Stimulated activated CD8-positive, alpha-beta memory T cell treated with anti-CD3 and anti-CD28 coated beads, Interleukin-7, amount 100 ng/mL, for 48 hours (primary cell): ENCODE measurements around the gene SYCP2.

Experiments
- DNase-seq, 2 donors: peaks; one replicate each; pipeline ENCODE4 v3.0.0-alpha.2; 2020; ENCODE audit warnings: low read depth in 1 of 2; ENCODE audit errors: extremely low read depth in 1 of 2

The SYCP2 gene

DNA sequence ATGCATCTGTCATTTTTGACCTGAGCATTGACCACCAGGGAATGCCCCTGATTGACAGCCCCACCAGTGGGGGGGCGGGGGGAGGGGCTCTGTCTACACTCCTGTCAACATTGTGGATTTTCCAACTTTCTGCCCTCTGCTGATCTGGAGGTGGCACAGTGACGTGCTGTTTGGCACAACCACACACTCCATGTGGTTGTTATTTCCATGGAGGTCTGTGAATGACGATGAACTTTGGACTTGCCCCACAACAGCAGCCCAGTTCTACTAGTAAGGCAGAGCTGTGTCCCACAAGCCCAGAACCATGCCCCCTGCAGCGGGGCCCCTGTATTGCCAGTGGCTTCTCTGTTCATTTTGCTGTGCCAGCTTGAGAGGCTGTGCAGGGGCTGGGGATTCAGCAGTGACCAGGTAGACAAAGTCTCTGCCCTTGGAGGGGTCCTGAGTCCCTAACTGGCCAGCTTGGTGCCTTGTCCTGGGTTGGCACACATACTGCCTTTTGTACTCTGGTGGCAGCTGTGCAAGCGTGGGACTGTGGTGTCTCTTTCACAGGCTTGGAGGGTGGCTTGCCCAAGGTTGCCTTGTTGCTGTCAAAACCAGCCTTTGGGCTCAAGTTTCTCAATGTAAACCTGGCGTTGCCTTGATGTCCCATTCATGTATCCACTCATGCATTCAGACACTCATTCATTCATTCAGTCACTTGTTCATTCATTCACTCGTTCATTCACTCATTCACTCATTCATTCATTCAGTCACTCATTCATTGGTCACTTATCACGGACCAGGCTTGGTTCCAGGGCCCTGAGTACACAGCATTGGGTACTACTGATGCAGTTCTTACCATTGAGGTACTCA lies 108.5 kb downstream of the SYCP2 start:
- no peak for DNase-seq

DNA sequence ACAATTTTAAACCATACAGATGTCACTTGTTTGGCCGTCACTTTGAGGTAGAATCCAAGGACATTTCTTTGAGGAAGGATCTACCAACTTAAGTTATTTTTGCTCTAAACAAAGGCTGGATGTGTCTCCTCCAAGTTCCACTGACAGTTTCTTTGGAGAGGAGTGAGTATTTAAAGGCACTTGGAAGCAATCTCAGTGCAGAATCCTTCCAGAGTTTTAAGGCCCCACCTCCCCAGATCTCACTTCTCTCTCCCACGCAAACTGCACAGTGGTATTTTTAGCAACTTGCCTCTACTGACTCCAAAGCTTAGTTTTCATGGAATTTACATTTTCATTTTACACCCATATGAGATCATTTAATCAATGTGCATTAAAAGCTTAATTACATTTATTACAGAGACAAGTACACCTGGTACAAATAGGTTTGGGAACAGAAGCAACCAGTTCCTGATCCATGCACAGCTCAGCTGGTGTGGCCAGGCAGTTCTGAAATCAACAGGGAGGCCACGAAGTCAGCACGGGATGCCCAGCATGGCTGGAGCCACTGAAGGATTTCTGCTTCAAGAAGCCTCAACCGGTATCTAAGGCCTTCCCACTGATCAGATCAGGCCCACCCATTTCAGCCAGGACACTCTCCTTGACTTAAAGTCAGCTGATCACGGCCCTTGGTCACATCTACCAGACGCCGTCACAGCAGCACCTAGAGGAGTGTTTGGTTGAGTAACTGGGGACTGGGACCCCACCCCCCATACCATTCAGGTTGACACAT lies 109.8 kb downstream of the SYCP2 start:
- no peak for DNase-seq

DNA sequence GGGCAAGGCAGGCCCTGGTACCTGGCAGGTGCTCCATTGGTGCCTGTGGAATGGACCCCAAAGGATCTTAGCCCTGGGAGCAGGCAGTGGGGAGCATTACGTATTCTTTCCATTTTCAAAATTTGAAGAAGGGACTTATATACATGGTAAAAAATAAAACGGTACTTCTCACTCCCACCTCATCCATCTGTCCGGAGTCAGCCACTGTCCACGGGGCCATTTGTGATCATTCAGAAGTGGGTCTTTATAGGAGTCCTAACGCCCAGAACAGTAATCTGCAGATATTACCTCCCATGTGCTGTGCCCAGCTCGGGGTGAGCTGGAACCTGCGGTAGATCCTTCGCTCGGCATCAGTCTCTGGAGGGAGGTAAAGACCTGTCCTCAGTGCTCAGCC lies 110.4 kb downstream of the SYCP2 start:
- DNase-seq = no peak

DNA sequence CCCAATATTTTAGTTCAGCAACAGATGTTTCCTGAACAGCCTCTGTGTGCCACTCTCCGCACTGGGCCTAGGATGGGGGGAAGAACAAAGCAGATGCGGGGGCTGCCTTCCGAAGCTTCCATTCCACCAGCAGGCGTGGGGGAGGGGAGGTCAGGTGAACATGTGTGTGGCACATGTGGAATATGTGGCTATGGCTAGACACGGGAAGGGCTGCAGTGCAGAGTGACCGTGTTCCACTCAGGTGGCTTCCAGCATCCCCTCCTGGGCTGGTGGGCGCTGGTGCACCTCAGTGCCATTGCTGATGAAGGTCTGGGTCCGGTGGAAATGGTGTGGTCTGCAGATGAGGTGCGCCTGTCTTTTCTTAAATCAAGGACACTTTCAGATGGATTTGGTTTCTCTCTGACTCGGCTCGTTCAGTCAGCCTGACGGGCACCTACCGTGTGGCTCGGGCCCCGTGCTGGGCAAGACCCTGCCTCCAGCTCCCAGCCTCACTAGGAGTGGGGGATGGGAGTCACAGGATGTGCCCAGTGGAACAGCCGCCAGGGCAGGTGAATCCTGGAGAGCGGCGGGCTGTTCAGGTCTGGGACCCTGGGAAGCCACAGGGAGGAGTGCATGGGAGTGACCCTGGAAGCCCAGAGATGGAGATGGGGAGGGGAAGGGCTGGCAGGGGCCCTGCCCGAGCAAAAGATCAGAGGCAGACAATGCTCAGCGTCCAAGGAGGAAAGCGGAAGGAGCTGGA lies 111.0 kb downstream of the SYCP2 start:
- DNase-seq = no peak

DNA sequence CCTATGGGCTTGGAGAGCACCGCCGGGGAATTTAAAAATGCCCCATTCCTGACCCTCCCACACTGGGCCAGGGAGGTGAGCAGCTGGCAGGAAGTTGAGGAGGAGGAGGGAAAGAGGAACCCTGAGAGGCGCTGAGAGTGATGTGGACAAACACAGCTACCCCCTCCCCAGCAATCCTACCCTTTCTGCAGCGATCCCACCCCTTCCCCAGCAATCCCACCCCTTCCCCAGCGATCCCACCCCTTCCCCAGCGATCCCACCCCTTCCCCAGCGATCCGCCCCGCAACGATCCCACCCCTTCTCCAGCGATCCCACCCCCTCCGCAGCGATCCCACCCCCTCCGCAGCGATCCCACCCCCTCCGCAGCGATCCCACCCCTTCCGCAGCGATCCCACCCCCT lies 111.6 kb downstream of the SYCP2 start:
- DNase-seq = no peak

DNA sequence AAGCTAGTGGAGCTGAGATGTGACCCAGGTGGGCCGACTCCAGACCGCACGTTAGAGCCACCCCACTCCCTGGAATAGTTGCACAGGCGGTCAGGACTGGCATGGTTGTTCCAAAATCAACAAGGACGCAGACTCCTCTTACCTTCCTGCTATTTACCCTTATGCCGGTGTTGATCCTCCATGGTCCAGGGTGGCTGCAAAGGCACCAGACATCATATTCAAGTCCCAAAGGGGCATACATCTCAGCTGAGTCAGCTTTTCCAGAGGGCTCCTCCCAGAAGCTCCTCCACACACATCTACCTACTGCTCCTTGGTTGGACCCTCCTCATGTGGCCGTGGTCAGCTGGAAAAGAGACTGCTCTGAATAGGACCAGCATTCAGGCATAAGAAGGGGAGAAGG lies 112.2 kb downstream of the SYCP2 start:
- DNase-seq = no peak

- DNase-seq = no peak
These were observed 113.0 kb downstream of the SYCP2 start for GRCh38 chr20:59820204-59821041.

GRCh38 chr20:59819496-59820203 lies 113.8 kb downstream of the SYCP2 start:
- no peak for DNase-seq

- DNase-seq = no peak
These were observed 114.5 kb downstream of the SYCP2 start for GRCh38 chr20:59818911-59819310.

DNA sequence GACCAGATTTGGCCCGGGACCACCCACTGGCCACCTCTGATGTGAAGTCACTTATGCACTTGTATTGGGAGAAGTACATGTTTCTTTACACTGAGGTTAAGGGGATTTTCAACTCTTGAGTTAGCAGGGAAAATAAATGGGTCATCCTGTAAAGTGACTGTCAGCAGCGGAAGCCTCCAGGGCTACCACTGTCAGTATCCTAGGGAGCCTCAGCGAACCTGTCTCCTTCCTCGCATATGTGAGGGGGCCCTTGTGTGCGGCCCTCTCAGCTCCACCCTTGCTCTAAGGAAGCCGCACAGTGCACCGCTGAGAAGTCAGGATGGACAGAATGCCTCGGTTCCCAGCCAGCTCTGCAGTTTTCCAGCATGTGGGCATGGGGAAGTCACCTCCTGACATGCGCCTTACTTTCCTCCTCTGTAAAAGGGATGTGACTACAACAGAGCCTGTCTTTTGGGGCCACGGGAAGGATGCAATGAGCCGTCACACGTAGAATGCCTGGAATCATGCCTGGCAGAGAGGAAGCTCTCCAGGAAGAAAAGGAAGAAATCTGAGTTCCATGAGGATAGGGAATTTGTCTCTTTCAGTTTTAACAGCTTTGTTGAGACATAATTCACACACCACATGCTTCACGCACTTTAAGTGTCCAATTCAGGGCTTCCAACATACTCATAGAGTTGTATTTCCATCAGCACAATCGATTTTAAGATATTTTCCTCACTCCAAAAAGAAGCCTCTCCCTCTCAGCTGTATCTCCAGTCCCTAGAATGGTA lies 115.4 kb downstream of the SYCP2 start:
- DNase-seq = no peak

DNA sequence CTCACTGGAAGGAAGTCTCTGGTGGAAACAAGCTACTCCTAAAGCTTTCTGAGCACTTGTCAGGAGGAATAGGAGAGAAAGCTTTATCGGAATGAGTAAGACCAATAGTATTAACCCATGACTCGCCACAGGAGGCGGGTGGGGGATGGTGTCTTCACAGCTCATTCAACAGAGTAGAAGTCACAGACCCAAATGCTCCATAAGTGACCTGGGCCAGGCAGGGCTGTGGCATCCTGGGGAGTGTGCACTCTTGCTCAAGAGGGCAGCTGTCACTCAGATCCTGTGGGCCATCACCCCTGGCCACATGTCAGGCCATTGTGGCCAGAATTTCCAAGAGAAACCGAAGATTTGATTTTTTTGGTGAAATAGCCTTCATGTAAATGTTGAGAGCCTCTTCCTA lies 116.0 kb downstream of the SYCP2 start:
- no peak for DNase-seq

- DNase-seq = no peak
These were observed 117.2 kb downstream of the SYCP2 start for GRCh38 chr20:59816146-59816738.

DNA sequence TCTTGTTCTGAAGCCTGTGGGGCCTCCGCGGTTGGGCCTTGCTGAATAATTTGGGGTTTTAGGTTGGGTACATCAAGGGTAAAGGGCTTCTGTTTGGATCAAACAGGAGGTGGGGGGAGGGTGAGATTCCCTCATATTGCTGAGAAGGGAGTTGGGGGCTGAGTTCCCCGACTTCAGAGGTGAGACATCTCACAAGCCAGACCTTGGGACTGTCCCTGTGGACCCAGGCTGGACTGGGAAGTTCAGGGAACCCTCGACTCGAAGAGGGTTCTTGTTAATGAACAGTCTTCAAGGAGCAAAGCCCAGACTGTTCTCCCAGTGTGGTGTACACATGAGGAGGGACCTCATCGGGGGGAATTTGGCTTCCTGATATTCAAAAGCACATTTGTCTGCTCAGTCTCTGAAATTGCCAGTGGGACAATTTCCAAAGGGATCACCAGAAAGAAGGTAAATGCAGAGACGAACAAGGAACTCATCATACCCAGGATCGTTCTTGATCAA lies 118.5 kb downstream of the SYCP2 start:
- no peak for DNase-seq

GRCh38 chr20:59813948-59814839 lies 119.2 kb downstream of the SYCP2 start:
- no peak for DNase-seq
